Right ventricle myocardium inferior (tissue), 1 donor: ENCODE results near the gene PIGBOS1. TPM values are rescaled to one million over a fixed set of nuclear protein-coding genes. Genes with fewer than 3 reads are reported as not detected.
A peak's percentile ranks its signal among the peaks of the same experiment; 100 is the strongest.

Source experiments
- ATAC-seq: fragments of 200-7000 bp; cut with Tn5 transposase; one replicate; pipeline ENCODE4 v1.9.1; 2020; ENCODE audit warnings: mild to moderate bottlenecking, moderate library complexity
- DNase-seq: peaks from one replicate; pipeline ENCODE4 v3.0.0; 2021; ENCODE audit errors: missing footprints
- intact Hi-C: fragments of 100-400 bp; cut with DNase I; formaldehyde crosslinking; loops from one replicate; pipeline ENCODE4 v1.11.0; 2022
- long read RNA-seq: library from polyadenylated mRNA; unstranded; transcript quantifications from one replicate; pipeline ENCODE4 v2.0.0, GENCODE V29; 2021
- total RNA-seq: library from RNA; stranded (reverse); fragmentation: NEBNext Ultra II Directional; extraction: Animal tissue kit (Norgen Biotek cat#: 25700); gene quantifications from one replicate; pipeline ENCODE4 v1.2.1, GENCODE V29; 2021
- donor health status: DM: no; HTN: yes; CAD: no; lungs with severe emphysema.

Gene PIGBOS1, protein sequence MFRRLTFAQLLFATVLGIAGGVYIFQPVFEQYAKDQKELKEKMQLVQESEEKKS
- 7.0 TPM for total RNA-seq
- long read RNA-seq, partial matches to known transcripts = 1 of 2 reads
- long read RNA-seq, other reads (novel, unspliced or antisense) = 0 of 2 reads

DNA sequence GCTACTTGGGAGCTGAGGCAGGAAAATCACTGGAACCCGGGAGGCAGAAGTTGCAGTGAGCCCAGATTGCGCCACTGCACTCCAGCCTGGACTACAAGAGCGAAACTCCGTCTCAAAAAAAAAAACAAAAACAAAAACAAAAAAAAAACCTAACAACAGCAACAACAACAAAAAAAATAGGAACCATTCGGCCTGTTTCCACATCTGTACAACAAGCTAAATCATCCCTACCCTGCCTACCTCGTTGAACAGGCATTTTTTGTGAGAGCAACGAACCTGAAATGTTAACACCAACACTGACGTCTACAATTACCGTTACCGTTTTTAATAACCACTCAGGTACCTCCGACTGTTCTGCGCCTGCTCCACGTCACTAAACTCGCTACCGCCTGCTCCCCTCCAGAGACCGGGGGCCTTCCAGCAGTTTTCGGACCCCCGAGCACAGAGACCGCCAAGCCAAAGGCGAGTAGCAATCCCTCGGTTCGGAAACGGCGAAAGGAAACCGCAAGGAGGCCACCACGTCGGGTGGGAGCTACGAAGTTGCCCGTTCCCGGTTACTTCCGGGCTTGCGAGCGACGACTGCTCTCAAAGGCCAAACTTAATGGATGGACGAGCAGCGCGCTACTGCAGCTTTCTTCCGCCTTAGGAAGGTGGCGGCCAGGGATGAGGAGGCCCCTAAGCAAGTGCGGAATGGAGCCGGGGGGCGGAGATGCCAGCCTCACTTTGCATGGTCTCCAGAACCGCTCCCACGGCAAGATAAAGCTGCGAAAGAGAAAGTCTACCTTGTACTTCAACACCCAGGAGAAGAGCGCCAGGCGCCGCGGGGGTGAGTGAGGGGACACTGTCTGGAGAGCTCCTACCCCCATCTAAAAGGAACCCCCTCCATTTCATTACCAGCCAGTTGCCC is at the start of gene PIGBOS1, which contains the start of gene PIGB:
Gene PIGBOS1 (minus strand): TSS at position 536 of the 907 bp plus-strand sequence. CDS start 1,331 bp downstream, outside the sequence.
Gene PIGB (plus strand): TSS at position 635 of the 907 bp plus-strand sequence. CDS start 29 bp downstream, at position 664.
- intact Hi-C loops = loop anchor here (5.0 kb wide), 1 partner anchor 88 kb away; the partner anchor contains the start of genes CCPG1 and PIERCE2
- ATAC-seq = peak; percentile 97
- DNase-seq = peak; percentile 92

DNA sequence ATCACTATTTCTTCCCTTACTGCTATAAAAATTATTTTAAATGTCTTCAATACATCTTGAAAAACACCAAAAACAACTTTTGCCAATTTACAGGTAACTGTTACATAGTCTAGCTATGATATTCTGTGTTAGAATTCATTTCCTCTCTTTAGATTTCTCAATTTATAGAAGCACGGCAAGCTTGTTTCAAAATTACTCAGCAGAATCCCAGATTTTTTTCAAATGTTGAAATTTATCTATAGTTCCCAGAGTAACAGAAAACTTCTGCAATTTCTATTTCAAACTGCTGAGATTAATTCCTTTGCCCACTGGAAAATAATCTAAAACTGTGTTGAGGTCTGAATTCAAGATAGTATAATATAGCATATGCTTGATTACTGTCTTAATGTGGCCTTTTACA is 48.1 kb upstream of the PIGBOS1 start:
- ATAC-seq (no peak), DNase-seq (no peak)
- intact Hi-C loops = no loop called here

DNA sequence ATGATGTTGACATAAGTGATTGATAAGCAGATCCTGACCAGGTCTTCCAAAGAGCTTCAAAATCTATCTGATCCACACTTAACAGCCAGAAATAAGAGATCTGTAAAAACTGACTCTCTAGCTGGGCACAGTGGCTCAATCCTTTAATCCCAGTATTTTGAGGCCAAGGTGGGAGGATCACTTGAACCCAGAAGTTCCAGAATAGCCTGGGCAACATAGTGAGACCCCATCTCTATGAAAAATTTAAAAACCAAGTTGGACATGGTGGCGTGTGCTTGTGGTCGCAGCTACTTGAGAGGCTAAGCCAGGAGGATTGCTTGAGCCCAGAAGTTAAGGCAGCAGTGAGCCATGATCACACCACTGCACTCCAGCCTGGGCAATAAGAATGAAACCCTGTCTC is 43.7 kb upstream of the PIGBOS1 start:
- DNase-seq (no peak), ATAC-seq (no peak)
- intact Hi-C loops = no loop called here

DNA sequence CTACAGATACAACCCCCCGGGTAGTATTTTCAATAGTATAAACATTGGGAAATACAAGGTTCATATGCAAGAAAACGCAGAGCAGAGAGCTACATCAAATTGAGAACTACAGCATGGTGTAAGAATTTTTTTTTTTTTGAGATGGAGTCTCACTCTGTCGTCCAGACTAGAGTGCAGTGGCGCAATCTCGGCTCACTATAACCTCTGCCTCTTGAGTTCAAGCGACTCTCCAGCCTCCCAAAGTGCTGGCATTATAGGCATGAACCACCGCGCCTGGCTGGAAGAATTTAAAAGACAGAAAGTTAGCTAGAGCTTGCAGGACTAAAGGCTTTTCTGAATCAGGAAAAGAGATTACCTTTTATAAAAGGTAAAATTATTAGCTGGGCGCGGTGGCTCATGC is 42.1 kb upstream of the PIGBOS1 start:
- intact Hi-C loops = no loop called here
- no peak for ATAC-seq
- no peak for DNase-seq

DNA sequence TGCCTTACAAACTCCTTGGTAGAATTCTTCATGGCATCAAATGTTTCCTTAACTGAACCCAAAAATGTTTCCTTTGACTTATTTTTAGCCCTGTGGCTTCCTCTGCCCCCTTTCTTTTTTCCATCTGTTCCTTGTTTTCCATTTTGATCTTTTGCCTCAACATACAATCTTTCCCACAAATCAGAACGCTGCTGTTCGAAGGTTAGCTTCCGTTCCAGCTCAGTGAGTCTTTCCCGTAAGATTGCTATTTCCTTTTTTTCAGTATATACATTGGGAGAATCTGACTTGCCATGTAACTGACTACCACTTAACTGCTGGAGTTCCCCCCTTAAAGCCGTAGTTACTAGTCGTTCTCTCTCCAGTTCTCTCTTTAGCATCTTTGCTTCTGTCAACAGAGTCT is 41.3 kb upstream of the PIGBOS1 start:
- DNase-seq (no peak), ATAC-seq (no peak)
- intact Hi-C loops = no loop called here

DNA sequence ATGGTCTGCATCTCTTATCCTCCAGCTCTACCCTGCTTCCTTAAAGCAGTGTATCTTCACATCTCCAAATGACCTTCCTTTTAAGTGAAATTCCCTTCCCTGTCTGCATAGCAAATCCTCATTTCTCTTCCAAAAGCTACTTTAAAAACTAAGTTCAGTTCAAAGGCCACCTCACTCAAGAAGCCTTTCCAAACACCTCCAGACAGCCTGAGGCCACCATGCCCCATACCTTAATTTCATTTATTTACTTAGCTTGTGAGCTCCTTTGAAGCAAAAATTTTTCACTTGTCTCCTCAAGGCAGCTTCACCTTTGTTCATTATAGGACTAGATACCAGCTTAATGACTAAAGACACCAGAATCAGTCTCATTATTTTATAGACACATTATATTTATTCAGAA is 39.5 kb upstream of the PIGBOS1 start:
- intact Hi-C loops = no loop called here
- no peak for DNase-seq
- no peak for ATAC-seq

DNA sequence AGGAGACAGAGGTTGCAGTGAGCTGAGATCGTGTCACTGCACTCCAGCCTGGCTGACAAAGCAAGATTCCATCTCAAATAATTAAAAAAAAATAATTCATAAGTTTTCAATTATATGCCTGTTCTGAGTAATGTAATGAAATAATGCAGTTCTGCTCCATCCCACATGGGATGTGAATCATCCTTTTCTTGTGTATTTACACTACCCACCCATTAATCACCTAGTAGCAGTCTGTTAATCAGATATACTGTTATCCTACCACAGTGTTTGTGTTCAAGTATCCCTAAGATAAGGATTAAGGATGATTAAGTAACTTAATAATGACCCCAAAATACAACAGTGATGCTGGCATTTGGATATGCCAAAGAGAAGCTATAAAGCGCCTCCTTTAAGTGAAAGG is 38.9 kb upstream of the PIGBOS1 start:
- intact Hi-C loops = no loop called here
- DNase-seq = no peak
- no peak for ATAC-seq

DNA sequence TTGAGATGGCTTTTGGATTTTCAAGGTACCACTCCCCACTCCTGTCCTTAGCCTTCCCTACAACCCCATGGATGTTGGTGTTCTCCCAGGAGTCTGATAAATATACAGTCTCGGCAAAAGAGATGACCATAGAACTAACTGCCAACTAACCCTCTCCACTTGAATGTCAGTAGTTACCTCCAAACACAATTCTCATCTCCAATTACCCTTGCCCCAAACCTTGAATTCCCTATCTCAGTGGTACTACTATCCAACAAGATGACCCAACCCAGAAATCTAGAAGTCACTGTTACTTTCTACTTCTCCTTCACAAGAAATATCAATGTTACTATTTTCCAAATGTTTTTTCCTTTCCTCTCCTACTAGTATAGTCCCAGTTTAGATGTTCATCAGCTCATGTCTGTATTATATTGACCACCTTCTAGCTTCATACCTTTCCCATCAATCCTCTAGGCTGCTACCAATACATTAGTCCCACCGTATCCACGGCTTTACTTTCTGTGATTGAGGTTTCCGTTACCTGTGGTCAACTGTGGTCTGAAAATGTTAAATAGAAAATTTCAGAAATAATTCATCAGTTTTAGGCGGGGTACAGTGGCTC is 38.2 kb upstream of the PIGBOS1 start:
- no peak for ATAC-seq
- no peak for DNase-seq
- intact Hi-C loops = no loop called here

DNA sequence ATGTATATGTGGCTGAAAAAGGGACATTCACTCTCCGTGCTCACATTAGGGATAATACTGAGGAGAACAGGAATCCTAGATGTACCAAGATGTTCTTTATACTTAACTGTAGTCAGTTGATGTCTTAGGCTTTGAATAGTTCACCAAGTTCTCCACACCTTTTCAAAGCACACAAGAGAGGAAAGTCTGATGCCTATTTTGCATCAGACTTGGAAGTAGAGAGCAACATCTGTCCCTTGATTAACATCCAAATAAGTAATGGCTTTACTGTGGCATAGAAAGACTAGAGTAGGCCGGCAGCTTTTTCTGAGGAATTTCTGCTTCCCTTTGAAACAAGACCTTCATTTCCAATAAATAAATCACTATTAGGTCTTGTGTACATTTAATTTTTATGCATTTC is 34.1 kb upstream of the PIGBOS1 start:
- no peak for ATAC-seq
- intact Hi-C loops = no loop called here

DNA sequence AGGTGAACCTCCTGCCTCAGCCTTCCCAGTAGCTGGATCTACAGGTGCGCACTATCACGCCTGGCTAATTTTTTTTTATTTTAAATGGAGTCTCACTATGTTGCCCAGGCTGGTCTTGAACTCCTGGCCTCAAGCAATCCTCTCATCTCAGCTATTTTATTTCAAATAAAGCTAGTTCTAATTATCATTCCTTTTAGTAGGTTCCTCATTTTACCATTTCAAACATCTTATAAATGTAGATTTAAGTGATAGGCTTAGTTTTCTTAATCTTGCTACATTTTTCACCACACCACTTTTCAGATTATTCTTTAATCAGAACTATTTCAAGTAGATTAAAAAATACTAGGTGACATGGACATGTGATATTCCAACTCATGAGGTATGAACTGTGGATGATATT is 30.4 kb upstream of the PIGBOS1 start:
- intact Hi-C loops = no loop called here
- ATAC-seq = no peak

More for the DNA sequence above, 34.1 kb upstream of the PIGBOS1 start:
- no peak for DNase-seq

DNA sequence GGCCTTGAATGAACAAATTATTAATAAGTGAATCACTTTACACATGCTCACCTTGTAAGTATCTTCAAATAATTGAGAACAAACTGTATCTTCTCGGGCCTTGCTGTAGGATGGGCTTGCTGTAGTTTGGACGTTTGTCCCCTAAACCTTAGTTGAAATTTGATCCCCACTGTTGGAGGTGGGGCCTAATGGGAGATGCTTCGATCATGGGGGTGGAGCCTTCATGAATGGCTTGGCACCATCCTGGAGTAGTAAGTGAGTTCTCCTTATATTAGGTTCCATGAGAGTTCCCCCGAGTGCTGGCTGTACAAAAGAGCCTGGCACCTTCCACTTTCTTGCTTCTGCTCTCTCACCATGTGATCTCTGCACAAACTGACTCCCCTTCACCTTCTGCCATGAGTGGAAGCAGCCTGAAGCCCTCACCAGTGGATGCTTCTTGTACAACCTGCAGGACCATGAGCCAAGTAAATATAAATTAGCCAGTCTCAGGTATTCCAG is 29.4 kb upstream of the PIGBOS1 start:
- intact Hi-C loops = no loop called here
- no peak for ATAC-seq
- no peak for DNase-seq

More for the DNA sequence above, 30.4 kb upstream of the PIGBOS1 start:
- DNase-seq = no peak

DNA sequence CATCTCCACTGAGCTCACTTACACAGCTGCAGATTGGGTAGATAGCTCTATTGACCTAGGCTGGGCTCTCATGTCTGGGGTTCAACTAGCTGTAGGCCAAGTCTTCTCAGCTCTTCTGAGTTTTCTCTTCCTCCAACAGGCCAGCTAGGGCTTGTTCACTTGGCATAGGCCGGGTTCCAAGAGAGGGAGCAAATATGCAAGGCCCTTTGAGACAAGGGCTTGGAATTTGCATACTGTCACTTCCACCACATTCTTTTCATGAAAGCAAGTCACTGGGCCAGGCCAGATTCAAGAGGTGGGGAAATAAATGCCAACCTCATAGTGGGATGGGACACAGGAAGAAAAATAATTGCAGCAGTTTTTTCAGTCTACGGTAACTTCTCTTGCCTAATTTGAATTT is 25.3 kb upstream of the PIGBOS1 start:
- DNase-seq (no peak), ATAC-seq (peak; percentile 39)
- intact Hi-C loops = no loop called here

DNA sequence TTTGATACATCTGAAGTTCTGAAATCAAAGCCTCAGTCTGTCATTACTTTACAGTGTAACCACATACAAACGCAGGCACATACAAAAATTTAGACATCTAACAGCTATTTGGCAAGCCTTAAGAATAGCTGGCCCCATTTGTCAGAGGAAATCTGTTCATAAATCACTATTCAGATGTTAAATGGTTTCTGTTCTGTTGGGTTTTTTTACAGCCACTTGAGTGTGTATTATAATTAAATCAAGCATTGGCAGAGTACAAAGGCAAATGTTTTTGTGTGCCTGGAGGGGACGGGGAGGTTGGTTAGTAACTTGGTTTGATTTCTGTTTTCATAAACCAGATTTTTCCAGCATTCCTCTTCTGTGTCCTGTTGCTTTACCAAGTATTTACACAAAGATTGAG is 24.2 kb upstream of the PIGBOS1 start:
- intact Hi-C loops = no loop called here
- ATAC-seq = no peak

DNA sequence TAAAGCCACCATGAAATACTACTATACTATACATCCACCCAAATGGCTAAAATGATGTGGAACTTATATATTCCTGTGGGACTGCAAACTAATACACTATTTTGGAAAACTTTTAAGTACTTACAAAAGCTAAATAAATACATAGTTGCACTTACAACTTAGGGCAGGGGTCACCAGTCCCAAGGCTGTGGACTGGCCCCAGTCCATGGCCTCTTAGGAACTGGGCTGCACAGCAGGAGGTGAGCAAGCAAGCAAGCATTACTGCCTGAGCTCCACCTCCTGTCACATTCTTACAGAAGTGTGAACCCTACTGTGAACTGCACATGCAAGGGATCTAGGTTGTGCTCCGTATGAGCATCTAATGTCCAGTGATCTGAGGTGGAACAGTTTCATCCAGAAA is 18.2 kb upstream of the PIGBOS1 start:
- intact Hi-C loops = loop anchor here (10.0 kb wide), 1 partner anchor 58 kb away; no protein-coding TSS in a partner anchor
- DNase-seq (no peak), ATAC-seq (no peak)

More for the DNA sequence above, 24.2 kb upstream of the PIGBOS1 start:
- DNase-seq = no peak

DNA sequence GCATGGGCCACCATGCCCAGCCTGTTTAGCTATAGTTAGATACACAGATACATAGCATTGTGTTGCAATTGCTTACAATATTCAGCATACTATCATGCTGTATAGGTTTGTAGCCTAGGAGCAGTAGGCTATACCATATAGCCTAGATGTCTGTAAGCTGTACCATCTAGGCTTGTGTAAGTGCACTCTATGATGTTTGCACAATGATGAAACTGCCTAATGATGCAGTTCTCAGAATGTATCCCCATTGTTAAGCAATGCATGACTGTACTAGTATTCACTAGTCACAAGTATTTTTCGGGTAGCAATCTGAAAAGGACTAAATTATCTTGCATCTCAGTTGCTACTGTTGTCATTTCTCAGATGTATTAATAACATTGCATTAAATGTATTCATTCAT is 16.1 kb upstream of the PIGBOS1 start:
- DNase-seq (no peak), ATAC-seq (no peak)
- intact Hi-C loops = loop anchor here (10.0 kb wide), 1 partner anchor 60 kb away; no protein-coding TSS in a partner anchor

DNA sequence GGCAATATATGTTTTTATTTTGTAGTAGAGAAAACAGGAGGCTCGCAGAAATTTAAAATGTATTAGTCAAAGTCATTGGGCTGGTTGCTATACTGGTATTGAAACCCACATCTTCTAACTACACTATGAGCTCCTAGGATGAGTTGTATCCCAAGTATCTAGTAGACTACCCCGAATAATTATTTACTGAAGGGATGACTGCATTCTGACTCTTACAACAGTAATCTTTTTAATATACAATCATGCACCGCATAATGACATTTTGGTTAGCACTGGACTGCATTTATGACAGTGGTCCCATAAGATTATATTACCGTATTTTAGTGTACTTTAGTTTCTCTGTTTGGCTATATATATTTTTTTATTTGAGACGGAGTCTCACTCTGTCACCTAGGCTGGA is 15.4 kb upstream of the PIGBOS1 start:
- intact Hi-C loops = loop anchor here (10.0 kb wide), 1 partner anchor 60 kb away; no protein-coding TSS in a partner anchor
- ATAC-seq (no peak), DNase-seq (no peak)

DNA sequence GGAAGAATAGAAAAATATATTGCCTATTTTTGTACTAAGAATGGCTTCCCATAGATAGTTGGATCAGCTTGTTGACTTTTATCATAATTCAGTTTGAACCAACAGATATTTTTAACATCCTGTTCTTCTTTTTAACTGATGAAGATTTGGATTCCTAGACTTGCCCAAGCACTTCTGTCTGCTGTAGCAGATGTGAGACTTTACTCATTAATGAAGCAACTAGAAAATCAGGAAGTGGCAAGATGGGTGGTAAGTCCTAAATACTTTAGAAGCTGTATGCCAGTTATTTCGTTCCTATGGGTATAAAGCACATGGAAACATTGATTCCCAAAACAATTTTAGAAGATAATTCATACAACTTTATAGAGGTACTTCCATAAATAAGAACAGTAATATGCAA is 8.5 kb upstream of the PIGBOS1 start:
- no peak for DNase-seq
- intact Hi-C loops = no loop called here
- ATAC-seq = no peak

DNA sequence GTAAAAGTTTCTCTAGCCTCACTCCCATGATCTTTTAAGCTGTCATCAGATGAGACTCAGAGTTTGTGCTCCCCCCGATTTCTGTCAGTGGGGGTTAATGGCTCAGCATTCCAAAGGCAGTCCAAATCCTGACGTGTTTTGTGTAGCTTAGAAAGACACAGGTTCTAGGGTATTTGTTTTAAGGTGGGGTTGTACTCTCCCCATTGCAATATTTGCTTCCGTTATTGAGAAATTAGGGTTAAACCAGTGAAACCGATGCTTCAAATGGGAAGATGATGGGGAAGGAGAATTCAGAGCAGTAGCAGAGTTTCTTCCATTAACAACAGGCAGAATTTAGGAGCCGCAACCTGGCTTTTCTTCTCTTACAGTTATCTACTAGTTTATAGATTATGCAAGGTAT is 3.5 kb upstream of the PIGBOS1 start:
- ATAC-seq (no peak), DNase-seq (no peak)
- intact Hi-C loops = no loop called here

DNA sequence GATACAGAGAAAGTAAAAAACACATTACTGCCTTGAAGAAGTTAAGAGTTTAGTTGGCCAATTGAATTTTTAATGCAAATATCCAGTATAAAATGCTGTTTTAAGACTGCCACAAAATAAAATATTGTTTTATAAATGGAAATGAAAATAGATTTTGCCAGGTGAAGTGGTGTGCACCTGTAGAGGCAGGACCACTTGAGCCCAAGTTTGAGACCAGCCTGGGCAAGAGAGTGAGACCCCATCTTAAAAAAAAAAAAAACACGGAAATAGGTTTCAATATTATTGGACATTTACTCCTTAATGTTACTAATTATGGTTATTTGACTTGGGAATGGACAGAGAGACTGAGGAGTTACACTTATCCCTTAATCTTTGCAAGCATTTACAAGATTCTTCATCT is 2.0 kb upstream of the PIGBOS1 start:
- intact Hi-C loops = no loop called here
- ATAC-seq = no peak
- no peak for DNase-seq

DNA sequence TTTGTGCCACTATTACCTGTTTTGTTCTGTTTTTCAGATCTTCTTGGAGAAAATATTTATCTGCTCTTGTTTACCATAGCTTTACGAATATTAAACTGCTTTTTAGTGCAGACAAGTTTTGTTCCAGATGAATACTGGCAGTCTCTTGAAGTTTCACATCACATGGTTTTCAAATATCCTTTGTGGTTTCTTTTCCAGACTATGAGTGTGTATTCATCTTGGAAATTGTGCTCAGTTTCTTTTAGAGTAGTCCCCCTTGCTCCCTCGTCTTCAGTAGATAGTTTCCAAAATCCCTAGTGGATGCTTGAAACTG is 1.3 kb upstream of the PIGBOS1 start:
- intact Hi-C loops = no loop called here
- no peak for ATAC-seq
- no peak for DNase-seq
